ENCODE measurements around the gene APOE.
A peak's percentile ranks its signal among the peaks of the same experiment; 100 is the strongest.

The APOE gene

GRCh38 chr19:44948763-44949374, 43.3 kb downstream of the APOE start:
- H3K27ac ChIP-seq (ENCODE audit: low read length) = no peak overlapping the region
- peaks cover 4% of the 10 kb centered on the region; the same call in 1 of the 2 replicates for H3K79me2 ChIP-seq (ENCODE audit: low read length)
- H3K4me1 ChIP-seq (ENCODE audit: low read length) = peaks cover 6% of the 10 kb centered on the region
- H3K36me3 ChIP-seq (replicated peaks; ENCODE audit: low read depth, low read length) = no peaks in the 10 kb centered on the region
- H2AFZ ChIP-seq (ENCODE audit: low read depth, low read length) = no peak overlapping the region
- no peaks in the 10 kb centered on the region for H3K27me3 ChIP-seq (ENCODE audit: low read depth, low read length)
- H3K4me2 ChIP-seq (ENCODE audit: low read length) = no peak overlapping the region
- no peak overlapping the region for H3K9ac ChIP-seq (ENCODE audit: low read length)
- H4K20me1 ChIP-seq (ENCODE audit: insufficient read depth, low read length) = no peaks in the 10 kb centered on the region
- TF ChIP-seq, protein P1, sequence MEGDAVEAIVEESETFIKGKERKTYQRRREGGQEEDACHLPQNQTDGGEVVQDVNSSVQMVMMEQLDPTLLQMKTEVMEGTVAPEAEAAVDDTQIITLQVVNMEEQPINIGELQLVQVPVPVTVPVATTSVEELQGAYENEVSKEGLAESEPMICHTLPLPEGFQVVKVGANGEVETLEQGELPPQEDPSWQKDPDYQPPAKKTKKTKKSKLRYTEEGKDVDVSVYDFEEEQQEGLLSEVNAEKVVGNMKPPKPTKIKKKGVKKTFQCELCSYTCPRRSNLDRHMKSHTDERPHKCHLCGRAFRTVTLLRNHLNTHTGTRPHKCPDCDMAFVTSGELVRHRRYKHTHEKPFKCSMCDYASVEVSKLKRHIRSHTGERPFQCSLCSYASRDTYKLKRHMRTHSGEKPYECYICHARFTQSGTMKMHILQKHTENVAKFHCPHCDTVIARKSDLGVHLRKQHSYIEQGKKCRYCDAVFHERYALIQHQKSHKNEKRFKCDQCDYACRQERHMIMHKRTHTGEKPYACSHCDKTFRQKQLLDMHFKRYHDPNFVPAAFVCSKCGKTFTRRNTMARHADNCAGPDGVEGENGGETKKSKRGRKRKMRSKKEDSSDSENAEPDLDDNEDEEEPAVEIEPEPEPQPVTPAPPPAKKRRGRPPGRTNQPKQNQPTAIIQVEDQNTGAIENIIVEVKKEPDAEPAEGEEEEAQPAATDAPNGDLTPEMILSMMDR (IDR thresholded peaks at IDR 0.05; ENCODE audit: low read depth, low read length) = no peak
- no peak for TF ChIP-seq EZH2phosphoT487 (IDR thresholded peaks at IDR 0.05; ENCODE audit: low read depth)
- H3K9me3 ChIP-seq (ENCODE audit: insufficient read depth, low read length) = no peaks in the 10 kb centered on the region
- no peak overlapping the region for H3K4me3 ChIP-seq (ENCODE audit: low read length)

DNA sequence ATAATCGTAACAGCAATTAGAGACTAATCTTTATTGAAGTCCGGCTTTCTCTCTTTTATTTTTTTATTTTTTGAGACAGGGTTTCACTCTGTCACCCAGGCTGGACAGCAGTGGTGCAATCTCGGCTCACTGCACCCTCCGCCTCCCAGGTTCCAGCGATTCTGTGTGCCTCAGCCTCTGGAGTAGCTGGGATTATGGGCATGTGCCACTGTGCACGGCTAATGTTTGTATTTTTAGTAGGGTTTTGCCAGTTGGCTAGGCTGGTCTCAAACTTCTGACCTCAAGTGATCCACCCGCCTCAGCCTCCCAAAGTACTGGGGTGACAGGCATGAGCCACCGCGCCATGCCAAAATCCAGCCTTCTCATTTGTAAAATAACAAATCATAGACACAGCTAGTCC, 44.0 kb downstream of the APOE start:
- H3K9ac ChIP-seq (ENCODE audit: low read length) = no peak overlapping the region
- TF ChIP-seq EZH2phosphoT487 (IDR thresholded peaks at IDR 0.05; ENCODE audit: low read depth) = no peak
- TF ChIP-seq, protein P1 (IDR thresholded peaks at IDR 0.05; ENCODE audit: low read depth, low read length) = no peak
- no peaks in the 10 kb centered on the region for H4K20me1 ChIP-seq (ENCODE audit: insufficient read depth, low read length)
- no peak overlapping the region for H3K27ac ChIP-seq (ENCODE audit: low read length)
- peaks cover 11% of the 10 kb centered on the region; the same call in 1 of the 2 replicates for H3K79me2 ChIP-seq (ENCODE audit: low read length)
- H3K36me3 ChIP-seq (replicated peaks; ENCODE audit: low read depth, low read length) = no peaks in the 10 kb centered on the region
- peaks cover 6% of the 10 kb centered on the region for H3K4me1 ChIP-seq (ENCODE audit: low read length)
- H3K4me2 ChIP-seq (ENCODE audit: low read length) = no peak overlapping the region
- H3K9me3 ChIP-seq (ENCODE audit: insufficient read depth, low read length) = no peaks in the 10 kb centered on the region
- no peak overlapping the region for H2AFZ ChIP-seq (ENCODE audit: low read depth, low read length)
- H3K27me3 ChIP-seq (ENCODE audit: low read depth, low read length) = no peaks in the 10 kb centered on the region
- H3K4me3 ChIP-seq (ENCODE audit: low read length) = no peak overlapping the region

- Histone ChIP-seq H3K27me3 (ENCODE audit: low read depth, low read length) (no peaks in the 10 kb centered on the region), H3K4me1 (ENCODE audit: low read length) (peaks cover 13% of the 10 kb centered on the region), H3K9ac (ENCODE audit: low read length) (no peak overlapping the region), H3K36me3 (replicated peaks; ENCODE audit: low read depth, low read length) (no peaks in the 10 kb centered on the region), H3K4me3 (ENCODE audit: low read length) (no peak overlapping the region), H3K79me2 (ENCODE audit: low read length) (peaks cover 25% of the 10 kb centered on the region), H3K27ac (ENCODE audit: low read length) (no peak overlapping the region), H3K9me3 (ENCODE audit: insufficient read depth, low read length) (no peaks in the 10 kb centered on the region), H3K4me2 (ENCODE audit: low read length) (no peak overlapping the region), H4K20me1 (ENCODE audit: insufficient read depth, low read length) (peaks cover 11% of the 10 kb centered on the region), H2AFZ (ENCODE audit: low read depth, low read length) (no peak overlapping the region)
- TF ChIP-seq, protein P1 (IDR thresholded peaks at IDR 0.05; ENCODE audit: low read depth, low read length) = peak; percentile 96
- no peak for TF ChIP-seq EZH2phosphoT487 (IDR thresholded peaks at IDR 0.05; ENCODE audit: low read depth)
These were observed 45.9 kb downstream of the APOE start for GRCh38 chr19:44951179-44952159.

DNA sequence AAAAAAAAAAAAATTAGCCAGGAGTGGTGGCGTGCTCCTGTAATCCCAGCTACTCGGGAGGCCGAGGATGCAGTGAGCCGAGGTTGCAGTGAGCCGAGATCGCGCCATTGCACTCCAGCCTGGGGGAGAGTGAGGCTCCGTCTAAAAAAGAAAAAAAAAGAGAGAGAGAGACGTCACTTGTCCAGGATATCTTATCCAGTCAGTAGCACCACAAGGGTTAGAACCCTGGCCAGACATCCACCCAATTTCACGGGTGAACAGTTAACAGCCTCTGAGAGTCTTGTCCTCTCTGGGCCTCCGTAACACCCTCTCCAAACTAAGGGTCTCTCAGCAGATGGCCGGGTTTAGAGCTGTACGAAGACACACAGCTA, 48.7 kb downstream of the APOE start:
- Histone ChIP-seq H4K20me1 (ENCODE audit: insufficient read depth, low read length) (peaks cover 24% of the 10 kb centered on the region), H3K9ac (ENCODE audit: low read length) (peak overlapping the region; percentile 87), H3K27me3 (ENCODE audit: low read depth, low read length) (no peaks in the 10 kb centered on the region), H3K79me2 (ENCODE audit: low read length) (peaks cover 52% of the 10 kb centered on the region), H3K4me1 (ENCODE audit: low read length) (peaks cover 29% of the 10 kb centered on the region), H3K4me3 (ENCODE audit: low read length) (peak overlapping the region; percentile 83), H3K9me3 (ENCODE audit: insufficient read depth, low read length) (no peaks in the 10 kb centered on the region), H3K27ac (ENCODE audit: low read length) (peak overlapping the region; percentile 85), H3K4me2 (ENCODE audit: low read length) (peak overlapping the region; percentile 72), H2AFZ (ENCODE audit: low read depth, low read length) (peak overlapping the region; percentile 98), H3K36me3 (replicated peaks; ENCODE audit: low read depth, low read length) (no peaks in the 10 kb centered on the region)
- no peak for TF ChIP-seq EZH2phosphoT487 (IDR thresholded peaks at IDR 0.05; ENCODE audit: low read depth)
- TF ChIP-seq, protein P1 (IDR thresholded peaks at IDR 0.05; ENCODE audit: low read depth, low read length) = no peak
